Measurements from ENCODE around the gene SLX4IP.

Gene SLX4IP

GRCh38 chr20:10502098-10502526, 67.0 kb downstream of the SLX4IP start:
- POLR2A ChIA-PET = no interaction called here
- CTCF ChIA-PET = no interaction called here
- no peak for TF ChIP-seq SALL2 (tag by site-specific recombination; IDR thresholded peaks at IDR 0.05; ENCODE audit: borderline replicate concordance)
- no peak for TF ChIP-seq ZNF324 (tag by site-specific recombination; IDR thresholded peaks at IDR 0.05)
- TF ChIP-seq ZNF274 (IDR thresholded peaks at IDR 0.05; ENCODE audit: low read length) = no peak
- no peak for TF ChIP-seq ZNF274 (tag by site-specific recombination; IDR thresholded peaks at IDR 0.05; ENCODE audit: borderline replicate concordance)
- no peak for TF ChIP-seq ZNF518A (tag by site-specific recombination; conservative IDR thresholded peaks at IDR 0.05; ENCODE audit: low read depth)
- TF ChIP-seq ZNF544 (tag by site-specific recombination; IDR thresholded peaks at IDR 0.05) = no peak
- no peak for TF ChIP-seq KLF10 (tag by site-specific recombination; IDR thresholded peaks at IDR 0.05)
- no peak for TF ChIP-seq ZNF768 (tag by site-specific recombination; IDR thresholded peaks at IDR 0.05)
- no peak for TF ChIP-seq ZNF266 (tag by site-specific recombination; IDR thresholded peaks at IDR 0.05; ENCODE audit: low read depth)
- no peak for TF ChIP-seq ZNF184 (tag by site-specific recombination; IDR thresholded peaks at IDR 0.05)
- TF ChIP-seq GLIS2 (tag by site-specific recombination; IDR thresholded peaks at IDR 0.05) = no peak
- TF ChIP-seq ZBTB20 (tag by site-specific recombination; IDR thresholded peaks at IDR 0.05) = no peak
- H3K27ac ChIP-seq (ENCODE audit: extremely low read depth, low read depth, low read length) = no peak overlapping the region
- H3K4me3 ChIP-seq (ENCODE audit: low read depth, low read length) = no peak overlapping the region
- no peaks in the 10 kb centered on the region for H3K36me3 ChIP-seq (ENCODE audit: control insufficient read depth in 2 of 2, insufficient read depth in 1 of 2, low read length in 2 of 2)
- no peaks in the 10 kb centered on the region for H3K4me1 ChIP-seq (ENCODE audit: control insufficient read depth, insufficient read depth, low read length)
- H3K9me3 ChIP-seq (ENCODE audit: control insufficient read depth, insufficient read depth, low read depth, low read length) = no peaks in the 10 kb centered on the region

GRCh38 chr20:10504608-10504993, 69.5 kb downstream of the SLX4IP start:
- CTCF ChIA-PET = no interaction called here

More at GRCh38 chr20:10504608-10504993, 69.5 kb downstream of the SLX4IP start:
- no peaks in the 10 kb centered on the region for H3K9me3 ChIP-seq (ENCODE audit: control insufficient read depth, insufficient read depth, low read depth, low read length)
- peaks cover 5% of the 10 kb centered on the region for H3K4me1 ChIP-seq (ENCODE audit: control insufficient read depth, insufficient read depth, low read length)
- no peak overlapping the region for H3K4me3 ChIP-seq (ENCODE audit: low read depth, low read length)
- POLR2A ChIA-PET = no interaction called here
- TF ChIP-seq ZNF354C (tag by site-specific recombination; IDR thresholded peaks at IDR 0.05; ENCODE audit: borderline replicate concordance, low read depth) = no peak
- no peak for TF ChIP-seq ZNF266 (tag by site-specific recombination; IDR thresholded peaks at IDR 0.05; ENCODE audit: low read depth)
- no peak for TF ChIP-seq GLI2 (tag by site-specific recombination; IDR thresholded peaks at IDR 0.05; ENCODE audit: borderline replicate concordance, low read depth)
- no peak for TF ChIP-seq ZNF544 (tag by site-specific recombination; IDR thresholded peaks at IDR 0.05)
- no peak for TF ChIP-seq ZNF837 (tag by site-specific recombination; IDR thresholded peaks at IDR 0.05)
- no peak for TF ChIP-seq KLF9 (tag by site-specific recombination; IDR thresholded peaks at IDR 0.05; ENCODE audit: low read depth)
- TF ChIP-seq ZNF211 (tag by site-specific recombination; IDR thresholded peaks at IDR 0.05; ENCODE audit: low read depth) = no peak
- TF ChIP-seq SCRT1 (tag by site-specific recombination; IDR thresholded peaks at IDR 0.05; ENCODE audit: borderline replicate concordance) = no peak
- no peak for TF ChIP-seq FEZF1 (tag by site-specific recombination; IDR thresholded peaks at IDR 0.05)
- TF ChIP-seq ZFP3 (tag by site-specific recombination; IDR thresholded peaks at IDR 0.05; ENCODE audit: low read depth) = no peak
- TF ChIP-seq SCRT2 (tag by site-specific recombination; IDR thresholded peaks at IDR 0.05) = no peak
- no peak for TF ChIP-seq ELK4 (IDR thresholded peaks at IDR 0.05; ENCODE audit: borderline replicate concordance, low read depth, low read length)
- TF ChIP-seq BCL11B (tag by site-specific recombination; IDR thresholded peaks at IDR 0.05; ENCODE audit: low read depth) = no peak
- no peak for TF ChIP-seq BCL6B (tag by site-specific recombination; IDR thresholded peaks at IDR 0.05)
- TF ChIP-seq ZNF24 (tag by site-specific recombination; IDR thresholded peaks at IDR 0.05) = no peak
- no peak for TF ChIP-seq ZFP69B (tag by site-specific recombination; IDR thresholded peaks at IDR 0.05)
- no peak for TF ChIP-seq GLIS2 (tag by site-specific recombination; IDR thresholded peaks at IDR 0.05)
- no peak overlapping the region for H3K27ac ChIP-seq (ENCODE audit: extremely low read depth, low read depth, low read length)
- no peaks in the 10 kb centered on the region for H3K36me3 ChIP-seq (ENCODE audit: control insufficient read depth in 2 of 2, insufficient read depth in 1 of 2, low read length in 2 of 2)

Measured in HEK293 (cell line).